Gastrocnemius medialis (tissue), 4 donors: ENCODE data around the gene UBA6.

Experiments used
- POLR2A ChIP-seq, 2 donors: fragments of 450-650 bp; IDR thresholded peaks; one replicate each; pipeline ENCODE4 v1.6.1; 2017; ENCODE audit warnings: antibody characterized with exemption in 2 of 2, mild to moderate bottlenecking in 2 of 2, moderate library complexity in 2 of 2
- TF ChIP-seq, protein P1 (sequence below), 5 experiments: fragments of 450-650 bp in 3 of 5; fragments of 200-600 bp in 2 of 5; sonication (generic) in 2 of 5; IDR thresholded peaks in 4 of 5; conservative IDR thresholded peaks in 1 of 5; 1 replicate in 4 of 5; 2 replicates in 1 of 5; pipeline ENCODE4 v1.5.1; 2016 to 2019; ENCODE audit warnings: antibody characterized with exemption in 5 of 5, mild to moderate bottlenecking in 3 of 5, moderate library complexity in 3 of 5

DNA sequence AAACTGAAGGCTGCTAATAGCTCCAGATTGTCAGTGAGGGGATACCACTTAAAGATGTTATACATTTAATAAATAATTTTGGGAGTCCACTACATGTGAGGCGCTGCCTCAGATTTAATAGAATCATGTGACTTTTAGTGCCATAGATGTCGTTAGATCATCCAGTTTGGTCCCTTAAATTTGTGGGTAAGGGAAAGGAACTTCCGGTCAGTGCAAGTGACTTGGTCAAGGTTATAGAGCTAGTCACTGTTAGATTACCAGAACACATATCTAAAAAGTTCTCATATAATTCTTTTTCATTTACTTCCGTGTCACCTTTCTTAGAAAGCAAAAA, 529 bp upstream of the UBA6 start:
- TF ChIP-seq, protein P1, sequence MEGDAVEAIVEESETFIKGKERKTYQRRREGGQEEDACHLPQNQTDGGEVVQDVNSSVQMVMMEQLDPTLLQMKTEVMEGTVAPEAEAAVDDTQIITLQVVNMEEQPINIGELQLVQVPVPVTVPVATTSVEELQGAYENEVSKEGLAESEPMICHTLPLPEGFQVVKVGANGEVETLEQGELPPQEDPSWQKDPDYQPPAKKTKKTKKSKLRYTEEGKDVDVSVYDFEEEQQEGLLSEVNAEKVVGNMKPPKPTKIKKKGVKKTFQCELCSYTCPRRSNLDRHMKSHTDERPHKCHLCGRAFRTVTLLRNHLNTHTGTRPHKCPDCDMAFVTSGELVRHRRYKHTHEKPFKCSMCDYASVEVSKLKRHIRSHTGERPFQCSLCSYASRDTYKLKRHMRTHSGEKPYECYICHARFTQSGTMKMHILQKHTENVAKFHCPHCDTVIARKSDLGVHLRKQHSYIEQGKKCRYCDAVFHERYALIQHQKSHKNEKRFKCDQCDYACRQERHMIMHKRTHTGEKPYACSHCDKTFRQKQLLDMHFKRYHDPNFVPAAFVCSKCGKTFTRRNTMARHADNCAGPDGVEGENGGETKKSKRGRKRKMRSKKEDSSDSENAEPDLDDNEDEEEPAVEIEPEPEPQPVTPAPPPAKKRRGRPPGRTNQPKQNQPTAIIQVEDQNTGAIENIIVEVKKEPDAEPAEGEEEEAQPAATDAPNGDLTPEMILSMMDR (IDR thresholded peaks at IDR 0.05 in 4 of 5, conservative IDR thresholded peaks at IDR 0.05 in 1 of 5): no peak
- TF ChIP-seq POLR2A (IDR thresholded peaks at IDR 0.05): no peak
